ENCODE data around the gene CSMD2. TPM values are rescaled to one million over a fixed set of nuclear protein-coding genes. Genes with fewer than 3 reads are reported as not detected.

CSMD2 gene
- total and polyA plus RNA-seq, 8 donors = 0.20 to 0.81 (median 0.47) TPM

GRCh38 chr1:34127006-34128000 lies 37.7 kb downstream of the CSMD2 start:
- peaks cover 0 to 10% of the 10 kb centered on the region in 2 donors for H3K27me3 ChIP-seq
- DNase-seq (no peak), ATAC-seq (no peak)
- TF ChIP-seq, protein P1, sequence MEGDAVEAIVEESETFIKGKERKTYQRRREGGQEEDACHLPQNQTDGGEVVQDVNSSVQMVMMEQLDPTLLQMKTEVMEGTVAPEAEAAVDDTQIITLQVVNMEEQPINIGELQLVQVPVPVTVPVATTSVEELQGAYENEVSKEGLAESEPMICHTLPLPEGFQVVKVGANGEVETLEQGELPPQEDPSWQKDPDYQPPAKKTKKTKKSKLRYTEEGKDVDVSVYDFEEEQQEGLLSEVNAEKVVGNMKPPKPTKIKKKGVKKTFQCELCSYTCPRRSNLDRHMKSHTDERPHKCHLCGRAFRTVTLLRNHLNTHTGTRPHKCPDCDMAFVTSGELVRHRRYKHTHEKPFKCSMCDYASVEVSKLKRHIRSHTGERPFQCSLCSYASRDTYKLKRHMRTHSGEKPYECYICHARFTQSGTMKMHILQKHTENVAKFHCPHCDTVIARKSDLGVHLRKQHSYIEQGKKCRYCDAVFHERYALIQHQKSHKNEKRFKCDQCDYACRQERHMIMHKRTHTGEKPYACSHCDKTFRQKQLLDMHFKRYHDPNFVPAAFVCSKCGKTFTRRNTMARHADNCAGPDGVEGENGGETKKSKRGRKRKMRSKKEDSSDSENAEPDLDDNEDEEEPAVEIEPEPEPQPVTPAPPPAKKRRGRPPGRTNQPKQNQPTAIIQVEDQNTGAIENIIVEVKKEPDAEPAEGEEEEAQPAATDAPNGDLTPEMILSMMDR (IDR thresholded peaks at IDR 0.05) = no peak
- H3K4me1 ChIP-seq = no peaks in the 10 kb centered on the region
- H3K9me3 ChIP-seq = no peaks in the 10 kb centered on the region
- H3K4me3 ChIP-seq = no peak overlapping the region
- H3K27ac ChIP-seq = no peak overlapping the region
- intact Hi-C loops (cut with DNase I) = no loop called here
- H3K36me3 ChIP-seq = no peaks in the 10 kb centered on the region

DNA sequence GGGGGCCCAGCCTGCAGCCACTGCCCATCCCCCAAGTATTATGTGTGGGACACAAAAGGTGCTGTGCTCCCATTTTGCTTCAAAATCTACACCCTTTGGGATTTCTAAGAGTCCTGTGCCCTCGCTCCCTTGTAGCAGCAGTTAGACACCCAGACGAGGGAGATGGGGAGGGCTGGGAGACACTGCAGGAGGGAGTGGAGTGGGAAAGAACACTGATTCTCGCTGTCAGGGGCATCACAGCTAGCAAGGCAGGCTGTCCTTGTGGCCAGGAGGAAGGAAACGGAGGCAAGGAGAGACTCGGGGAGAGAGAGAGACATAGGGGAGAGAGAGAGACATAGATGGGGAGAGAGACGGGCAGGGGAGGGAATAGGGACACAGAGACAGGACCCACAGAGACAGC lies 38.5 kb downstream of the CSMD2 start:
- Histone ChIP-seq H3K4me1 (no peaks in the 10 kb centered on the region), H3K4me3 (no peak overlapping the region), H3K27ac (no peak overlapping the region), H3K9me3 (no peaks in the 10 kb centered on the region), H3K36me3 (no peaks in the 10 kb centered on the region), H3K27me3 (peaks cover 0 to 10% of the 10 kb centered on the region in 2 donors)
- DNase-seq (no peak), ATAC-seq (no peak)
- TF ChIP-seq, protein P1 (IDR thresholded peaks at IDR 0.05) = no peak
- intact Hi-C loops (cut with DNase I) = no loop called here

DNA sequence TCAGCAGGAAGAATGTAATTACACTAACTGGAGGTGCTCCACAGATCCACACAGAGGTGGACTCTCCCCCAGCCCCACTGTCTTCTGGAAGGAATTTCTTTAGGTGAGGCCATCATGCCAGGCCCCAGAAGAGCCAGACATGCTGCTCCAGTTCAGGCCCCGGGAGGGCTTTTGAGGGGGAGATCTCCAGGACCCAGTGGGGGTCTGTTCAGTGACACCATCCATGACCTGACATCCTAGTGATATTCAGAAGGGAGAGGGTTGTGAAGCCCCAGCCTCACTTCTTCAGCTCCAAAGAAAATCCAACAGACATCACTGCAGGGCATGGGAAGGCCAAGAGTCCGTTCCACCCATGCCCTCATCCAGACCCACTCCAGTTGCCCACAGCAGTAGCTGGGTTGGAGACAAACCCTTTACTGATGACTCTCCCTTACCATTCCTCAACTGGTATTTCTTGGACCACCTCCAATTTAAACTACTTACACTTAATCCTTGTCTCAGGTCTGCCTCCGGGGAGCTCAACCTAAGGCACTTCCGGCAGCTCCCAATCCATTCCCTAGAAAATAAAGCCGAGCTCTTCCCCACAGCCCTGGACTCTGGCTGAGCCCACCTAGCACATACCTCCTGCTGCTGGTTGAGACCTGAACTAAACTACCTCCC lies 39.2 kb downstream of the CSMD2 start:
- intact Hi-C loops (cut with DNase I) = no loop called here
- no peak overlapping the region for H3K4me3 ChIP-seq

DNA sequence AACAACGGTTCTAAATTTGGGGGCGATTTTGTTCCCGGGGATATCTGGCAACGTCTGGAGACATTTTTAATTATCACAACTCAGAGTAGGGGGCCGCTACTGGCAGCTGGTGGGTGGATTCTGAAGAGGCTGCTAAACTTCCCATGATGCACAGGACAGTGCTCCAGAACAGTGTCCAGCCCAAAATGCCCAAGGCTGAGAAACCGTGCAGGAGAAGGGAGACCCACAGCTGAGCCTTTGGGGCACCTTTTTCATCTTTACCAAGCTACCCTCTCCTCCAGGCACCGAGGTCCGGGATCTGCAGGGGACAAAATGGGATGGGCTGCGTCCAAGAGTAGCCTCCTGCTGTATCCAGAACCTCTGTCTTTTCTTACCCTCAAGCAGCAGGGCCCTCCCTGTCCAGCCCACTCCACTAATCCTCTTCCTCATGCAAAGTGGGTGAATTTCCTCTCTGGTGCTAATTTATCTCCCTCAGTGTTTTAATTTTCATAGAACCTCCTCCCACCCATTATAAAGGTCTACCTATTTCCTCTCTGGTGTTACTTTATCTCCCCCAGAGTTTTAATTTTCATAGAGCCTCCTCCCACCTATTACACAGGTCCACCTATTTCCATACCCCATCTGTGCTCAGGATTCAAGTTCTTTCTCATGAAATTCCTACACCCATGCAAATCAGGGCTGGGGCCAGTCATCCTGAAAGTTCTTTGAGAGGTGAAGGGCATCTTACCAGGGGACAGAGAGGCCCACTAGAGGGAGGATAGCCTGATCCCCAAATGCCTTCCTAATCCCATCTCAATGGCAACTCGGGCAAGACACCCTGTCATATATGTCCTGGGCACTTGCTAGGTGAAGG lies 42.7 kb downstream of the CSMD2 start:
- Histone ChIP-seq H3K27me3 (peaks cover 0 to 10% of the 10 kb centered on the region in 2 donors), H3K4me3 (no peak overlapping the region), H3K36me3 (no peaks in the 10 kb centered on the region), H3K9me3 (peaks cover 0 to 6% of the 10 kb centered on the region in 2 donors), H3K4me1 (no peaks in the 10 kb centered on the region), H3K27ac (no peak overlapping the region)
- TF ChIP-seq, protein P1 (IDR thresholded peaks at IDR 0.05) = no peak
- ATAC-seq = no peak
- intact Hi-C loops (cut with DNase I) = no loop called here
- DNase-seq = no peak

More for the DNA sequence above, 39.2 kb downstream of the CSMD2 start:
- Histone ChIP-seq H3K27ac (no peak overlapping the region), H3K36me3 (no peaks in the 10 kb centered on the region), H3K27me3 (peaks cover 0 to 10% of the 10 kb centered on the region in 2 donors), H3K4me1 (no peaks in the 10 kb centered on the region), H3K9me3 (no peaks in the 10 kb centered on the region)
- ATAC-seq = no peak
- no peak for DNase-seq
- TF ChIP-seq, protein P1 (IDR thresholded peaks at IDR 0.05) = no peak
